Fibroblast of villous mesenchyme (primary cell): Measurements from ENCODE around the gene APBB3. TPM values are rescaled to one million over a fixed set of nuclear protein-coding genes. Genes with fewer than 3 reads are reported as not detected.
A peak's percentile ranks its signal among the peaks of the same experiment; 100 is the strongest.

Experiments
- DNase-seq: peaks from one replicate; pipeline ENCODE4 v3.0.0-alpha.2; 2010; ENCODE audit warnings: low read depth
- H3K4me3 ChIP-seq: 2 replicates; pipeline ENCODE4 v1.5.1; 2011; ENCODE audit warnings: low read depth, mild to moderate bottlenecking, low read length
- total RNA-seq: library from RNA; depleted of rRNA; stranded (reverse); fragments of >200 nt; gene quantifications from 2 replicates; pipeline ENCODE4 v1.2.3, GENCODE V29; 2012
- TF ChIP-seq, protein P1 (sequence below): IDR thresholded peaks from 2 replicates; pipeline ENCODE4 v1.5.1; 2012; ENCODE audit warnings: low read depth, mild to moderate bottlenecking, low read length; ENCODE audit not compliant: insufficient read depth

The APBB3 gene
- total RNA-seq, 1 donor = 14.7 TPM

DNA sequence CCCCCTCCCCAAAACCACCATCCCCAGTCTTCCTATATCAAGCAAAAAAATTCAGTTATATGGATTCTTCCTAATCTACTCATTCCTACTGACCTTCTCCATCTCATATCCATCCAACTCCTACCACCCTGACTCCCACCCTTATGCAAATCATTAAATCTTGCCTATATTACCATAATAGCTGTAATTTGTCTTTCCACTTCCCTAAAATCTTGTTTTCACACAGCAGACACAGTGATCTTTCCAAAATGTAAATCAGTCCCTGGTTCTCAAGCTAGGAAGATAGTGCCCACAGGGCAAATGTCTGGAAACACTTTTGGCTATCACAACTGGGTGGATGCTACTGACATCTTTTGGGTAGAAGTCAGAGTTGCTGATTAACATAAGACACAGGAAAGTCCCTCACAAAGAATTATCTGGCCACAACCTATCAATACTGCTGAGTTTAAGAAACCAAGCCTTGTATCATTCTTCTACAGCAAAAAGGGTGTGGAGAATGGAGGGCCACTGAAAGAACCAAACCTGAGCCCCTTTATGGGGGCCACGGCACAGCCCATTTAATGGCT, 8.6 kb downstream of the APBB3 start:
- no peak for DNase-seq
- TF ChIP-seq, protein P1, sequence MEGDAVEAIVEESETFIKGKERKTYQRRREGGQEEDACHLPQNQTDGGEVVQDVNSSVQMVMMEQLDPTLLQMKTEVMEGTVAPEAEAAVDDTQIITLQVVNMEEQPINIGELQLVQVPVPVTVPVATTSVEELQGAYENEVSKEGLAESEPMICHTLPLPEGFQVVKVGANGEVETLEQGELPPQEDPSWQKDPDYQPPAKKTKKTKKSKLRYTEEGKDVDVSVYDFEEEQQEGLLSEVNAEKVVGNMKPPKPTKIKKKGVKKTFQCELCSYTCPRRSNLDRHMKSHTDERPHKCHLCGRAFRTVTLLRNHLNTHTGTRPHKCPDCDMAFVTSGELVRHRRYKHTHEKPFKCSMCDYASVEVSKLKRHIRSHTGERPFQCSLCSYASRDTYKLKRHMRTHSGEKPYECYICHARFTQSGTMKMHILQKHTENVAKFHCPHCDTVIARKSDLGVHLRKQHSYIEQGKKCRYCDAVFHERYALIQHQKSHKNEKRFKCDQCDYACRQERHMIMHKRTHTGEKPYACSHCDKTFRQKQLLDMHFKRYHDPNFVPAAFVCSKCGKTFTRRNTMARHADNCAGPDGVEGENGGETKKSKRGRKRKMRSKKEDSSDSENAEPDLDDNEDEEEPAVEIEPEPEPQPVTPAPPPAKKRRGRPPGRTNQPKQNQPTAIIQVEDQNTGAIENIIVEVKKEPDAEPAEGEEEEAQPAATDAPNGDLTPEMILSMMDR = no peak
- peak overlapping the region; percentile 81 for H3K4me3 ChIP-seq

DNA sequence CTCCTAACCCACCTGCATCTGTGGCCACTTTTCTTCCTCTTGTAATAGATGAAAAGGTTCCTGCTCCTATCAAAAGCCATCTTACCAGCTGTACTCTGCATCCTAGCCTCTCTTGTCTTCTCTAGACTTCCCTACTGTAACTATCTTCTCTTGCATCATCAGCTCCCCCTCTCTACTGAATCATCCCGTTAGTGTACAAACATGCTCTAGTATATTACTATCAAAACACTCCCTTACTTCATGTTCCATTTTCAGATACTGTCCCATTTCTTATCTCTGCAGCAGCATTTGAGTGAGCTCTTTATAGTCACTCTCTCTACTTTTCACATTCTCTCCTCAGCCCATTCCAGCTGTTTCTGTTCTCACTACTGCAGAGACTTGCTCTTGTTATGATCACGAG, 9.9 kb downstream of the APBB3 start:
- H3K4me3 ChIP-seq = no peak overlapping the region
- peak; percentile 83 for DNase-seq
- TF ChIP-seq, protein P1 = no peak

DNA sequence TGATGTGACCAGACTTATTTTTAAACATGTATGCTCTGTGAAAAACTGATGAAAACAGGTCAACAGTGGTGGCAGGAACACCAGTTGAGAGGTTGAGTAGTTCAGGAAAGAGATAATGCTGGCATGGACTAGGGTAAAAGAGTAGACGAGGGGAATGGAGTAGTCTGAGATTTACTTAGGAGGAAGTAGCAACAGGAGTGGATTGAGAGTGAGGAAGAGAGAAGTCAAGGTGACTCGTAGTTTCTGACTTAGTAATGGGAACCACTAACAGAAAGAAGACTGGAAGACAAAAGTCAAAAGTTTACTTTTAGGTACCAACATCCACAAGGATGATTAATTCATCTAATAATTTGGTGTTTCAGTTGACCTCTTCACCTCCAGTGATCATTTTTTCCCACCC, 10.7 kb downstream of the APBB3 start:
- TF ChIP-seq, protein P1 = no peak
- no peak overlapping the region for H3K4me3 ChIP-seq
- DNase-seq = no peak

DNA sequence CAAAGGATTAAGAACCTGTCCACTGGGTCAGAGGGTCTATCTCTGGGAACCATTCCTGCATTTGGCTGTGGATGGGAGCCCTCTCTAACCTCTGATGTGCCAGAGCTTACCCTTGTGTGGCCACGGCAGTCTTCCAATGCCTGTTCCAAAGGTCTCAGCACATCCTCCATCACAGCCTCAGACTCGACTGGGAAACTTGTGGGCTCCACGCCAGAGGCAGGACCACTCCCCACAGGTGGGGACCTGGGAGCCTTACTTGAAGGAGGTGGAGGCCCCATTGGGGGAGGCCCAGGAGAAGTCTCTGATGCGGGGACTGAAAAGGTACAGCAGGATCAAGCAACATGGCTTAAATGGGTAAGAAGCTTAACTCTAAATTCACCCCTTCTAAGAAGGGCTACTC, 12.5 kb downstream of the APBB3 start:
- no peak overlapping the region for H3K4me3 ChIP-seq
- TF ChIP-seq, protein P1 = no peak
- DNase-seq = no peak

DNA sequence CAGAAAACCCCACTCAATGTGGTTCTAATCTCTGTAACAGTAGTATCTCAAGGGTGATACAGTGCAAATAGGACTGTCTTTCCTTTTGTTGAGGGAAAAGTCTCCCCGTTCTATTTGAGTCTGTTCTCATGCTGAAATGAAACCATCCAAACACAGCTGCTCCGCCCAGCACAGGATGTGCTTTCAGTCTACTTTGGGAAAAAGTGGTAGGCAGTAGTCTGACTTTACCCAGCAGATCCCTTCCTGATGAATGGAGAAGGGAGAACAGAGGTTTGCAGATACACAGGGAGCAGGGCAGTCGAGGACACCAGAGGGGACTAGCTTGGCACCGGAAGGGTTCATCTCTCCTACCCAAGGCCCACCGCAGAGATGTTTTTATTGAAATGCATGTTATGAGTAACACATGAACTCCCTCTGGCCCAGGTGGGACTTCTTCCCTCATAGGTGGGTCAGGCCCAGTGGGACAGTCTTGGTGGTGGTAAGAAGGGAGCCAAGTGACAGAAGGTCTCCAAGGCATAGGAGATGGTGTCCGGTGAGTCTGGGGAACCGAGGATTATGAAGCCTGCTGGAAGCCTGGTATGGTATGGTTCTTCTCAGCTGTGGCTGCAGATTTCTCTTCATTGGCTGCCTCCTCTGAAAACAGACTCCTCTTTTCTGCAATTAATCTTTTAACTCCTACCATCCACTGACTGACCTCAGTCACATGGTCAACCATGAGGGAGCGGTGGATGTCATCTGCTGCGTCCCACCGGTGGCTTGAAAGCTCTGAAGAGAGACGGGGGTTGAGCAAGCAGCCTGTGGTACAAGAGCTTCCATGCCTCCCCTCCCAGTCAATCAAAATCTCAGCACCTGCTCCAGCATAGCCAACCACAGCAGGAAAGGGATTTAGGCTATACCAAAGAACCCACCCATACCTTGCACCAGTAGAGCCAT, 14.0 kb downstream of the APBB3 start:
- DNase-seq = no peak
- H3K4me3 ChIP-seq = no peak overlapping the region
- TF ChIP-seq, protein P1 = no peak

DNA sequence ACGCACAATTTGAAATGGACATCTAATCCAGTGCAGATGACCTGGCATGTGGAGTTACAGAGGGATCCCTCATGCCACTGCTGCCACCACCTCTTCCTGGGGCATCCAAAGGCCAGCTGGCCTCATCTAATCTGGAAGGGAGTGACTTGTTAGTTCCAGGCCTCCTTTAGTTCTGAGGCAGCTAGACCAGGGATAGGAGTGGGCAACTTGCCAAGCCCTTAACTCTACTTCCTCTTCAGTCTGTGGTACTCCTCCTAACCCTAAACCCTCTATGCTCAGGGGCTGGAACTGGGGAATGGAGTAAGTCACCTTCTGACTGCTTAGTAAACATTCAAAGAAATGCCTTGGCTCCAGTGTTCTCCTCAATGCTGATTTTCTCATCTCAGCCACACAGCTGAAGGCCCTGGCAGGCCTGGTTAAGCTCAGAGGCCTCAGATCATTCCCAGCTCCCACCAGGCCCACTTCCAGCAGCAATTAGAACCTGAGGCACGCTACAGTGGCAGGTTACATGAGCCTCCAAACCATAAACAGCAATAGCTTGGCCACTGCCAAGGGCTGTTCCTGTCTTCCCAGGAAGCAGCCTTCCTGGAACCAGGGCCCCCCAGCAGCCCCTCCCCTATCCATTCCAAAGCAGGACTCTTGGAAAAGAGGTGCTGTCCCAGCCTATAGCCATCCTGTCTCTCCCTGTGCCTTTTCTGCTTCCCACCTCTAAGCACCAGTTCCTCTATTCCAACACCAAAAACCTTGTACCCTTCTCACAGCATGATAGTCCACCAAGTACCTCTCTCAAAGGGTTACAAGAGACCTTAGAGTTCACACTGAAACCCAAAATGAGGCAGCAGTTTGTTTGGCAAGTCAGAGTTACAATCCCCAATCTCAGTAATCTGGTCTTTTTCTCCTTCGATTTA, 14.9 kb downstream of the APBB3 start:
- peak; percentile 76 for DNase-seq
- no peak overlapping the region for H3K4me3 ChIP-seq
- TF ChIP-seq, protein P1 = no peak
